GM13976 (cell line): Measurements from ENCODE around the gene DEDD2.

Source experiments
- DNase-seq: peaks from one replicate; pipeline ENCODE4 v3.0.0; 2012; ENCODE audit warnings: low spot score
- in situ Hi-C: fragments of 300-500 bp; cut with MboI; formaldehyde crosslinking; loops from one replicate; pipeline ENCODE4 v1.12.0; 2022; ENCODE audit warnings: low sequenced_read_pairs, mixed read lengths, inconsistent platforms; ENCODE audit not compliant: unreplicated experiment
- TF ChIP-seq, protein P1 (sequence below): IDR thresholded peaks from 2 replicates; pipeline ENCODE4 v1.5.1; 2012; ENCODE audit warnings: borderline replicate concordance, mild to moderate bottlenecking; ENCODE audit not compliant: insufficient read depth; ENCODE audit errors: extremely low read depth, missing control alignments, control extremely low read depth

Gene DEDD2

DNA sequence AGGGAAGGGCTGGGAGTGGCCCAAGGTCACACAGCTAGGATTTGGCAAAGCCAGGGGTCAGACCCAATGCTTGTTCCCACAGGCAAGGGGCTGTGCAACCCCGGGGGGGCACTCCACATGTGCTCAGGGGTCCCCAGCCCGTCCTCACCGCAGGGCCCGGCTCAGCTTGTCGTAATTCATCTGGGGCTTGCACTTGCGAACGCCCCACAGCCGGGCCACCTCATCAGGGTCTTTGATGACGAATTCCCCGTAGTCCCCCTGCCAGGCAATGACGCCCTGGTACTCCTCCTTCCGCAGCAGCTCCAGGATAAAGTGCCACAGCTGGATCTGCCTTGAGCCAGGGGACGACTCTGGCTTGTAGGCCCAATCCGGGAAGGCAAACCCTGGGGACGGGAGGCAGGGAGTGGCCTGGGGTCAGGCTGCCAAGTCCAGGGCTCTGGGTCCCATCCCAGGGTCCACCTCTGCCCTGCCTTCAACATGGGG is 32.7 kb upstream of the DEDD2 start:
- no peak for DNase-seq
- TF ChIP-seq, protein P1, sequence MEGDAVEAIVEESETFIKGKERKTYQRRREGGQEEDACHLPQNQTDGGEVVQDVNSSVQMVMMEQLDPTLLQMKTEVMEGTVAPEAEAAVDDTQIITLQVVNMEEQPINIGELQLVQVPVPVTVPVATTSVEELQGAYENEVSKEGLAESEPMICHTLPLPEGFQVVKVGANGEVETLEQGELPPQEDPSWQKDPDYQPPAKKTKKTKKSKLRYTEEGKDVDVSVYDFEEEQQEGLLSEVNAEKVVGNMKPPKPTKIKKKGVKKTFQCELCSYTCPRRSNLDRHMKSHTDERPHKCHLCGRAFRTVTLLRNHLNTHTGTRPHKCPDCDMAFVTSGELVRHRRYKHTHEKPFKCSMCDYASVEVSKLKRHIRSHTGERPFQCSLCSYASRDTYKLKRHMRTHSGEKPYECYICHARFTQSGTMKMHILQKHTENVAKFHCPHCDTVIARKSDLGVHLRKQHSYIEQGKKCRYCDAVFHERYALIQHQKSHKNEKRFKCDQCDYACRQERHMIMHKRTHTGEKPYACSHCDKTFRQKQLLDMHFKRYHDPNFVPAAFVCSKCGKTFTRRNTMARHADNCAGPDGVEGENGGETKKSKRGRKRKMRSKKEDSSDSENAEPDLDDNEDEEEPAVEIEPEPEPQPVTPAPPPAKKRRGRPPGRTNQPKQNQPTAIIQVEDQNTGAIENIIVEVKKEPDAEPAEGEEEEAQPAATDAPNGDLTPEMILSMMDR = no peak
- in situ Hi-C loops = no loop called here

DNA sequence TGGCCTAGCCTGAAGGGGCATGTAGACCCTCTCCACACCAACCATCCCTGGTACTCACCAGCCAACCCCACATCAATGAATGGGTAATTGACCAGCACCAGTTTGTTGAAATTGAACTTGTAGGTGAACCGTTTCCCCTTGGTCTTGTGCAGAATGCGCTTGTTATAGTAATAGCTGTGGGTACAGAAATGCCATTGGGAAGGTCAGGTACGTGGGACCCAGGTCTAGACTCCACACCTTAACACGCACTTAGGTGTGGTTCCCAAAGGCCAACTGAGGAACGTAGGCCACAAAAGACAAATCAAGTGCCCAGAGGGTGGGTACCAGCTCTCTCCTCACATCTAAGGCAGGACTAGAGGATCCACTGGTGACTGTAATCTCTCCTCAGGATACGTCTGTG is 32.3 kb upstream of the DEDD2 start:
- TF ChIP-seq, protein P1 = no peak
- no peak for DNase-seq
- in situ Hi-C loops = no loop called here

DNA sequence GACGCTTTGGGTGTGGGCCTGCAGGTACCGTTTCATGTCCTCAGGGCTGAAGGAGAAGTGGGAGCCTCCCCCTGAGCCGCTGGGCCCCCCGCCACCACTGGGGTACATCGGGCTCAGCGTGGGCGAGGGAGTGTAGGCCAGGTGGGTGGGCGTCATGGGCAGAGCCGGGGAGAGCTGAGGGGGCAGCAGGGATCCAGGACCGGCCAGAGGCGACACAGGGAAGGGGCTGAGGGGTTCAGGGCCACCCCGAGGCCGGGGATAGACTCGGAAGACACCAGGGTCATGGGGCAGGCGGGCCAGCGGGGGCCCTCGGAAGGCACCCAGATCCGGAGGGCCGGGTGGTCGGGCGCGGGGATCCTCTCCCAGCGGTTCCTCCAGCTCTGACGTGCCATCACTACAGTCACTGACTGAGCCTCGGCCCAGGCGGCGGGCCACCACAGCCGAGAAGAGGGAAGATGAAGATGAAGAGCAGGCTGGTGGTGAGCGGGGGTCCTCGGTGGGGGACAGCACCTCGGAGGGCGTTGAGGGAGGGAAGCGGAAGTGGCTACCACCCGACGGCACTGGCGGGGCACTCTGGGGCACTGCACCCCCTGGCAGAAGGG is 31.8 kb upstream of the DEDD2 start:
- in situ Hi-C loops = no loop called here
- TF ChIP-seq, protein P1 = no peak
- no peak for DNase-seq

DNA sequence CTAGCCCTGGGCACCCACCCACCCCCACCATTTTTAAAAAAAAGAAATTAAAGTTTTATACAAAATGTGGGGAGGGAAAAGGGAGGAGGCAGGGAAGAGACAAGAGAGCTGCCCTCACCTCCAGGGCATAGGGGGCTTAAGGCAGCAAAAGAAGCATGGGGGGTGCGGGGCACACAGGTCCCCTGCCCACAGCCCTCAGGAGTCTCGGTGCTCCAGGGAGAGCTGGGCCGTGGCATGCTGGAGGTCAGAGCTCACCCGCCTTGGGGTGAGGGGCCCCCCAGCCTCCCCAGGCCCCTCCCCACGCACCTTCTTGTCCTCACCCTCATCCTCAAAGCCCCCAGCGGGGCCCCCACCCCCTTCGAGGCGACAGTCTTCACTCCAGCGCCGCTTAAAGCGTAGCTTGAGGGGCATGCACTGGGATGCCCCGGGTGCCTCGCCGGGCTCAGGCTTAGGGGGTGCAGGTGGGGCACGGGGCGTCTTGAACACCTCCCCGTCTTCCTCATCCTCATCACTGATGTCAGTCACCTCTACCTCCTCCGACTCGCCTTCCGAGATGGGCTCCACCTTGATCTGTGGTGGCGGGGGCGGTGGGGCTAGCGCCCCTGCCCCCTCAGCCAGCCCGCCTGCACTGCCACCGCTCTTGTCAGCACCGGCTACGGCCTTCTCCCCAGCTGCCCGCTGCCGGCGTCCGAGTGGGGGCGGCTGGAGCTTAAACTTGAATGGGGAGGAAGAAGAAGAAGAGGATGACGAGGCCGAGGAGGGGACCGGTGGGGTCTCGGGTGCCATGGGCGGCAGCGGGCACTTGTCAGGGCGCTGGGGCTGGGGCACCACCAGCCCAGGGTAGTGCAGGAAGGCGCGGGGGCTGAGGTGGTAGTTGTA is 31.0 kb upstream of the DEDD2 start:
- TF ChIP-seq, protein P1 = no peak
- DNase-seq = no peak
- in situ Hi-C loops = no loop called here

DNA sequence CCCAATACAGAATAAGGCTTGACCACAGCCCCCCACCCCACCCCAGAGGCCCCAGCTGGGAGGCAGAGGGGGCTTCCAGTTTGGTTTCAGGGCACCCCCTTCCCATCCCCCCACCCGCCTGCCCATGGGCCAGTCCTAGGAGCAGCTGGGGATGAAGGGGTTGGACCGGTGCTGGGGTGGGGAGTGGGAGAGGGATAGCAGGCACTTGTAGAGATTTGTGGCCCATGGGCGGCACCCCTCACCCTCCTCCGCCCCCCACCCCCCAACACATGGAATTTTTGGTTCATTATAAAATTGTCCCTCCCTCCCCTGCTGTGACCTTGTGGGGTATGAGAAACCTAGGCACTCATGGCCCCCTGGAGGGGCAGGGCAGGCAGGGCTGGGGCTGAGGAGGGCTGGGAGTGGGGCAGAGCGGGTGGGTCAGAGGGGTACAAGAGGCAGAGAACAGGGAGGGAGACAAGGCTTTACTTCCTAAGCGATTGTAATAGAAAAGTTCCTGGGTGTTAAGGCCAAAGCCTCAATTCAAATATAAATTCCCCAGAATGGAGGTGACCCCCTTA is 30.2 kb upstream of the DEDD2 start:
- DNase-seq = no peak
- TF ChIP-seq, protein P1 = no peak
- in situ Hi-C loops = no loop called here

DNA sequence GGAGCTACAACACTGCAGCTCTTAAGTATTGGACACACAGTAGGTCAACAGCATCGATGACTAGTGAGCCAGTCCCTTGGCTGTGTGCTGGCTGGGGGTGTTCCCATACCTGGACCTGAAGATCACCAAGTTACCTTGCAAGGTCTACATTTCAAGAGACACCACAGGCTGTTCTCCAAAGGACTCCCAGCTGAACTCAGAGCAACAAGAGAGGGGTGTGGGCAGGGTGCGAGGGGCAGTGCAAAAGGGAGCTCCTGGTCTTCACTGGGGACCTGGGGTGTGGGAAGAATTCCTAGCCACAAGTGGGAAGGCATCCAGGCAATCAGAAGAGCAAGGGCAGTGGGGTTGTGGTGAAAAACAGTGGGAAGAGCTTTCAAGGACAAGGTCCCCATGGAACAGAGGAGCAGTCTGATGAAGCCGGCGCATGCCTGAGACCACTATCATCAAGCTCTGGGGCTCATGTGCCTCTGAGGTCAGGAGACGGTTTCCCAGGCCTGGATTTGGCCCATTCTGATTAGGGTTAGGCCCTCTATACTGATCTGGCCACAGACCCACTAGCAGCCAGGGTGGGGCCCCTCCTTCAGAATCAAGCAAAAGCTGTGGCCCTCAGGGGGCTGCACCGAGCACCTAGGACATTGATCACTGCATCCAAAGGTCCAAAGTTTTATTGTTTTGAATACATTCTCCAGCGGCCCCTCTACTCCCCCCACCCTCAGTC is 29.6 kb upstream of the DEDD2 start:
- TF ChIP-seq, protein P1 = no peak
- no peak for DNase-seq
- in situ Hi-C loops = no loop called here
